ENCODE results near the gene MICB. TPM values are rescaled to one million over a fixed set of nuclear protein-coding genes. Genes with fewer than 3 reads are reported as not detected.

The MICB gene
- polyA plus RNA-seq, 2 of the 4 experiments (the other 2 are of a cell fraction), result 6.8 to 7.0 TPM

DNA sequence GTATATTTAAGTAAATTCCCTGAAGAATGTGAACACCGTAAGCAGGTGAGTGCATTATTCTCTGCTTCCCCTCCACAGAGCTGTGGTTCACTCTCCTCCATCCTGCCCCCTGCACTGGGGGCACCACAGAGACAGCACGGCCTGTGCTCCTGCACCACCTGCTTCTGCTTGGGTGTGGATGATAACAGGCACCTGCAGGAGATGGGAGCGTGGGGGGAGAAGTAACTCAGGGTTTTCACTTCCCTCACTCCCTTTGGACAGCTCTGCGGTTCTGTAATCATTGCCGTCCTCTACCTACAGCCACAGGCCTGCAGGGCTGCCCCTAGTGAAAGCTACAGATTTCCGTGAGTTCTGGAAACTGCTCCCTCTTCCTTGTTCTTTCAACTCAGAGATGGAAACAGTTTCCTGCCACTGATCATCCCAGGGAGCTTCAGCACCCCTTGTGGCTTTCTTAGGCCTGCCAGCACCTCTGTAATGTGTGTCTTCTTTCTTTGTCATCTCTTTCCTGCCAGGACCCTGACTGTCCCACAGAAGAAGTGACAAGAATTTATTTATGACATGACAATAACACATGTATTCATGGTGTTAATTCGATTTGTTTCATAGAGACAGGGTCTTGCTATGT is 21.3 kb upstream of the MICB start:
- ChIA-PET CTCF (no interaction called here), POLR2A (no interaction called here)
- TF ChIP-seq MAX (IDR thresholded peaks at IDR 0.05), result no peak
- TF ChIP-seq HEYL (CRISPR knock-in tag; IDR thresholded peaks at IDR 0.05), result no peak
- no peak for TF ChIP-seq SMC3 (IDR thresholded peaks at IDR 0.05)
- TF ChIP-seq EHF (CRISPR knock-in tag; IDR thresholded peaks at IDR 0.05), result no peak
- TF ChIP-seq CBX8 (IDR thresholded peaks at IDR 0.05), result no peak
- TF ChIP-seq E2F6 (IDR thresholded peaks at IDR 0.05; ENCODE audit: borderline replicate concordance, low read depth), result no peak
- TF ChIP-seq FOSB (CRISPR knock-in tag; IDR thresholded peaks at IDR 0.05), result no peak
- TF ChIP-seq ZNF302 (CRISPR knock-in tag; IDR thresholded peaks at IDR 0.05), result no peak
- TF ChIP-seq HDAC2 (IDR thresholded peaks at IDR 0.05), result no peak
- WGBS (ENCODE audit: missing lambda C conversion rate), result 66% methylated on average over 7 of the region's 7 CpGs
- H3K4me2 ChIP-seq, result no peak overlapping the region
- DNase-seq (ENCODE audit: low read depth in 1 of 2, low spot score in 1 of 2) (no peak), FAIRE-seq (no peak), ATAC-seq (peak in 1 of 2 experiments; percentile 36; a peak in 1 of 6 replicates)
- no peak overlapping the region for H3K27ac ChIP-seq
- H3K4me3 ChIP-seq, result no peak overlapping the region
- H3K9me3 ChIP-seq, result no peaks in the 10 kb centered on the region
- H3K4me1 ChIP-seq, result peaks cover 6% of the 10 kb centered on the region; the same call in 1 of the 3 replicates

DNA sequence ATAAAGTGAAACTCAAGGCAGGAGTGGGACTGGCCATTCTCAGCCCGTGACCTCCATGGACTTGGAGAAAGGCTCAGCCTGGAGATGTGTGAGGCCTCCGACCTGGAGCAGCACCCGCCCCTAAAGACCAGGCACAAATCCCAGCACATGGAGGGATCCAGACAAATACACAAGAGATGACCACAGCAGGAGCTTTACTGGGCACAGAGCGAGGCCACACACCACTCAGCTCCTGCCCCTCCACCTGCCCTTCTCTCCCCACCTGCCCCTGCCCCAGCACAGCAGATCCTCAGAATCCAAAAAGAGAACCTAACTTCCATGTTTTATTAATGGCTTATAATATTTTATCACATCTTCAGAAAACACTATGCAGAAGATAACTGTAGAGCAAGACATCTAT is 20.4 kb upstream of the MICB start:
- no peak overlapping the region for H3K27ac ChIP-seq
- H3K4me2 ChIP-seq, result no peak overlapping the region
- H3K9me3 ChIP-seq, result no peaks in the 10 kb centered on the region
- ChIA-PET POLR2A (no interaction called here), CTCF (no interaction called here)
- peaks cover 6% of the 10 kb centered on the region; the same call in 1 of the 3 replicates for H3K4me1 ChIP-seq
- DNase-seq (ENCODE audit: low read depth in 1 of 2, low spot score in 1 of 2) (no peak), FAIRE-seq (no peak), ATAC-seq (no peak)
- no peak for TF ChIP-seq RARB (CRISPR knock-in tag; IDR thresholded peaks at IDR 0.05)
- no peak for TF ChIP-seq FOSB (CRISPR knock-in tag; IDR thresholded peaks at IDR 0.05)
- no peak for TF ChIP-seq RFX5 (IDR thresholded peaks at IDR 0.05)
- no peak for TF ChIP-seq KDM1A (IDR thresholded peaks at IDR 0.05; ENCODE audit: low read depth)
- no peak for TF ChIP-seq CTCF (IDR thresholded peaks at IDR 0.05)
- no peak for TF ChIP-seq SREBF2 (IDR thresholded peaks at IDR 0.05)
- no peak for TF ChIP-seq CHD4 (IDR thresholded peaks at IDR 0.05; ENCODE audit: borderline replicate concordance)
- no peak for TF ChIP-seq EHF (CRISPR knock-in tag; IDR thresholded peaks at IDR 0.05)
- TF ChIP-seq JUN (IDR thresholded peaks at IDR 0.05), result no peak
- TF ChIP-seq FOXS1 (CRISPR knock-in tag; IDR thresholded peaks at IDR 0.05), result no peak
- no peak for TF ChIP-seq RAD21 (conservative IDR thresholded peaks at IDR 0.05 in 1 of 2, IDR thresholded peaks at IDR 0.05 in 1 of 2)
- TF ChIP-seq EP300 (IDR thresholded peaks at IDR 0.05), result no peak
- TF ChIP-seq EHMT2 (IDR thresholded peaks at IDR 0.05; ENCODE audit: low read depth), result no peak
- TF ChIP-seq USF2 (IDR thresholded peaks at IDR 0.05), result no peak
- TF ChIP-seq JUNB (IDR thresholded peaks at IDR 0.05), result no peak
- no peak overlapping the region for H3K4me3 ChIP-seq
- 71% methylated on average over 4 of the region's 4 CpGs for WGBS (ENCODE audit: missing lambda C conversion rate)

All from A549 (cell line).